Neural cell (in vitro differentiated cells): ENCODE measurements around the gene DMXL1. TPM values are rescaled to one million over a fixed set of nuclear protein-coding genes. Genes with fewer than 3 reads are reported as not detected.

ENCODE experiments used
- H2AFZ ChIP-seq: fragments of 200-600, 300-800 bp; sonication (generic), shearing (Covaris generic); 2 replicates; pipeline ENCODE4 v1.6.0; 2014; ENCODE audit warnings: low read depth, mild to moderate bottlenecking, antibody characterized with exemption, low read length, moderate library complexity
- H3F3A ChIP-seq: fragments of 200-600 bp; shearing (Covaris generic); 2 replicates; pipeline ENCODE4 v1.6.1; 2016; ENCODE audit warnings: mild to moderate bottlenecking, moderate library complexity, mixed read lengths, antibody characterized with exemption, low read length; ENCODE audit not compliant: insufficient read depth, poor library complexity, severe bottlenecking
- H3K27ac ChIP-seq: fragments of 200-600, 300-800 bp; sonication (generic), shearing (Covaris generic); 2 replicates; pipeline ENCODE4 v1.5.1; 2014; ENCODE audit warnings: mild to moderate bottlenecking, low read length, moderate library complexity
- H3K27me3 ChIP-seq: fragments of 300-800, 200-600 bp; sonication (generic), shearing (Covaris generic); 2 replicates; pipeline ENCODE4 v1.6.0; 2014; ENCODE audit warnings: mild to moderate bottlenecking, low read depth, low read length, moderate library complexity; ENCODE audit not compliant: insufficient read depth
- H3K36me3 ChIP-seq: fragments of 300-800, 200-600 bp; sonication (generic), shearing (Covaris generic); 2 replicates; pipeline ENCODE4 v1.5.1; 2014; ENCODE audit warnings: mild to moderate bottlenecking, antibody characterized with exemption, low read length, moderate library complexity; ENCODE audit not compliant: insufficient read depth
- H3K4me2 ChIP-seq: fragments of 300-800, 200-600 bp; sonication (generic), shearing (Covaris generic); 2 replicates; pipeline ENCODE4 v1.6.0; 2014; ENCODE audit warnings: mild to moderate bottlenecking, low read length
- H3K4me3 ChIP-seq: fragments of 300-800, 200-600 bp; sonication (generic), shearing (Covaris generic); 2 replicates; pipeline ENCODE4 v1.5.1; 2014; ENCODE audit warnings: mild to moderate bottlenecking, low read length, moderate library complexity
- H3K79me2 ChIP-seq: fragments of 200-600 bp; shearing (Covaris generic); replicated peaks from 2 replicates; pipeline ENCODE4 v1.6.0; 2014; ENCODE audit warnings: mild to moderate bottlenecking, low read length, moderate library complexity; ENCODE audit not compliant: insufficient read depth
- H3K9ac ChIP-seq: fragments of 300-800, 200-600 bp; sonication (generic), shearing (Covaris generic); 2 replicates; pipeline ENCODE4 v1.6.1; 2016; ENCODE audit warnings: mild to moderate bottlenecking, low read length, mixed read lengths
- H3K9me2 ChIP-seq: fragments of 200-600 bp; shearing (Covaris generic); 2 replicates; pipeline ENCODE4 v1.6.1; 2016; ENCODE audit warnings: mild to moderate bottlenecking, low read length, mixed read lengths; ENCODE audit not compliant: insufficient read depth
- H3K9me3 ChIP-seq: fragments of 200-600, 300-800 bp; sonication (generic), shearing (Covaris generic); 2 replicates; pipeline ENCODE4 v1.6.1; 2016; ENCODE audit warnings: mild to moderate bottlenecking, mixed run types, low read length, moderate library complexity, mixed read lengths
- H4K20me1 ChIP-seq: fragments of 200-600 bp; shearing (Covaris generic); 2 replicates; pipeline ENCODE4 v1.6.1; 2016; ENCODE audit warnings: mild to moderate bottlenecking, mixed run types; ENCODE audit not compliant: insufficient read depth
- EP300 ChIP-seq: fragments of 450-650 bp; conservative IDR thresholded peaks from 2 replicates; pipeline ENCODE4 v1.6.1; 2014; ENCODE audit warnings: antibody characterized with exemption, mild to moderate bottlenecking, moderate library complexity; ENCODE audit not compliant: poor library complexity, severe bottlenecking
- EZH2 ChIP-seq: fragments of 200-600, 300-800 bp; shearing (Covaris generic), sonication (generic); IDR thresholded peaks from 2 replicates; pipeline ENCODE4 v1.6.1; 2014; ENCODE audit warnings: antibody characterized with exemption, low read length, borderline replicate concordance, mild to moderate bottlenecking; ENCODE audit not compliant: insufficient read depth, poor library complexity, severe bottlenecking
- MXI1 ChIP-seq: fragments of 450-650 bp; conservative IDR thresholded peaks from 2 replicates; pipeline ENCODE4 v1.6.1; 2014; ENCODE audit warnings: antibody characterized with exemption, mild to moderate bottlenecking; ENCODE audit not compliant: poor library complexity, severe bottlenecking
- POLR2AphosphoS5 ChIP-seq: IDR thresholded peaks from 2 replicates; pipeline ENCODE4 v1.6.1; 2012
- RAD21 ChIP-seq: fragments of 450-650 bp; conservative IDR thresholded peaks from 2 replicates; pipeline ENCODE4 v1.6.1; 2014; ENCODE audit warnings: antibody characterized with exemption, mild to moderate bottlenecking, moderate library complexity
- REST ChIP-seq: IDR thresholded peaks from 2 replicates; pipeline ENCODE4 v1.6.1; 2012; ENCODE audit warnings: borderline replicate concordance
- SMC3 ChIP-seq: fragments of 450-650 bp; conservative IDR thresholded peaks from 2 replicates; pipeline ENCODE4 v1.6.1; 2014; ENCODE audit warnings: antibody characterized with exemption, mild to moderate bottlenecking, moderate library complexity; ENCODE audit not compliant: poor library complexity
- TAF1 ChIP-seq: IDR thresholded peaks from 2 replicates; pipeline ENCODE4 v1.6.1; 2012; ENCODE audit warnings: low read depth
- polyA plus RNA-seq: library from polyadenylated mRNA; depleted of rRNA; stranded (reverse); fragments of >200 nt; gene quantifications from 2 replicates; pipeline ENCODE4 v1.2.3, GENCODE V29; 2014
- TF ChIP-seq, protein P1 (sequence below): fragments of 450-650 bp; IDR thresholded peaks from 2 replicates; pipeline ENCODE4 v1.5.1; 2014; ENCODE audit warnings: antibody characterized with exemption, mild to moderate bottlenecking, moderate library complexity; ENCODE audit not compliant: poor library complexity, severe bottlenecking

Gene DMXL1
- polyA plus RNA-seq, 1 donor from 2014 or later = 46.9 TPM

- Histone ChIP-seq H3F3A (no peaks in the 10 kb centered on the region), H2AFZ (no peak overlapping the region), H3K27me3 (no peaks in the 10 kb centered on the region), H3K27ac (no peak overlapping the region), H3K79me2 (no peaks in the 10 kb centered on the region), H3K9ac (no peak overlapping the region), H3K36me3 (no peaks in the 10 kb centered on the region), H3K4me2 (no peak overlapping the region), H4K20me1 (no peaks in the 10 kb centered on the region), H3K9me3 (no peaks in the 10 kb centered on the region), H3K9me2 (no peaks in the 10 kb centered on the region), H3K4me3 (no peak overlapping the region)
- TF ChIP-seq RAD21 (no peak), SMC3 (no peak), EP300 (no peak), REST (no peak), EZH2 (no peak), MXI1 (no peak), POLR2AphosphoS5 (no peak), TAF1 (no peak)
- TF ChIP-seq, protein P1, sequence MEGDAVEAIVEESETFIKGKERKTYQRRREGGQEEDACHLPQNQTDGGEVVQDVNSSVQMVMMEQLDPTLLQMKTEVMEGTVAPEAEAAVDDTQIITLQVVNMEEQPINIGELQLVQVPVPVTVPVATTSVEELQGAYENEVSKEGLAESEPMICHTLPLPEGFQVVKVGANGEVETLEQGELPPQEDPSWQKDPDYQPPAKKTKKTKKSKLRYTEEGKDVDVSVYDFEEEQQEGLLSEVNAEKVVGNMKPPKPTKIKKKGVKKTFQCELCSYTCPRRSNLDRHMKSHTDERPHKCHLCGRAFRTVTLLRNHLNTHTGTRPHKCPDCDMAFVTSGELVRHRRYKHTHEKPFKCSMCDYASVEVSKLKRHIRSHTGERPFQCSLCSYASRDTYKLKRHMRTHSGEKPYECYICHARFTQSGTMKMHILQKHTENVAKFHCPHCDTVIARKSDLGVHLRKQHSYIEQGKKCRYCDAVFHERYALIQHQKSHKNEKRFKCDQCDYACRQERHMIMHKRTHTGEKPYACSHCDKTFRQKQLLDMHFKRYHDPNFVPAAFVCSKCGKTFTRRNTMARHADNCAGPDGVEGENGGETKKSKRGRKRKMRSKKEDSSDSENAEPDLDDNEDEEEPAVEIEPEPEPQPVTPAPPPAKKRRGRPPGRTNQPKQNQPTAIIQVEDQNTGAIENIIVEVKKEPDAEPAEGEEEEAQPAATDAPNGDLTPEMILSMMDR = no peak
These were observed 95.1 kb downstream of the DMXL1 start for GRCh38 chr5:119166026-119166425.

GRCh38 chr5:119168401-119168800, 97.5 kb downstream of the DMXL1 start:
- no peak overlapping the region for H2AFZ ChIP-seq
- H3K9ac ChIP-seq = no peak overlapping the region
- TF ChIP-seq EP300 (no peak), REST (no peak), MXI1 (no peak), POLR2AphosphoS5 (no peak), RAD21 (no peak), SMC3 (no peak), TAF1 (no peak), EZH2 (no peak)
- TF ChIP-seq, protein P1 = no peak
- H3K9me3 ChIP-seq = no peaks in the 10 kb centered on the region
- H3K4me3 ChIP-seq = no peak overlapping the region
- H3K79me2 ChIP-seq = no peaks in the 10 kb centered on the region
- H3K36me3 ChIP-seq = no peaks in the 10 kb centered on the region
- no peaks in the 10 kb centered on the region for H3F3A ChIP-seq
- no peak overlapping the region for H3K27ac ChIP-seq
- no peaks in the 10 kb centered on the region for H4K20me1 ChIP-seq
- H3K27me3 ChIP-seq = no peaks in the 10 kb centered on the region
- H3K4me2 ChIP-seq = no peak overlapping the region
- no peaks in the 10 kb centered on the region for H3K9me2 ChIP-seq
